ENCODE measurements around the gene CDO1. TPM values are rescaled to one million over a fixed set of nuclear protein-coding genes. Genes with fewer than 3 reads are reported as not detected.
A peak's percentile ranks its signal among the peaks of the same experiment; 100 is the strongest.

Gene CDO1
- polyA plus RNA-seq, 1 experiment: 2.0 TPM

- ChIA-PET CTCF (interaction anchor here (0.7 to 1.6 kb wide), 2 partner anchors 8 to 12 kb away, joined by 3 to 5 read pairs; no protein-coding TSS in a partner anchor), POLR2A (no interaction called here)
- Histone ChIP-seq H3K36me3 (ENCODE audit: control insufficient read depth, insufficient read depth, low read length) (no peaks in the 10 kb centered on the region), H3K4me3 (ENCODE audit: low read depth, low read length) (no peak overlapping the region), H3K27me3 (ENCODE audit: control insufficient read depth, insufficient read depth, low read length) (0 out of 2 replicates have a peak, but pooled peaks cover 2% of the 10 kb centered on the region)
- no peak for DNase-seq (ENCODE audit: low read depth)
- TF ChIP-seq, protein P1, sequence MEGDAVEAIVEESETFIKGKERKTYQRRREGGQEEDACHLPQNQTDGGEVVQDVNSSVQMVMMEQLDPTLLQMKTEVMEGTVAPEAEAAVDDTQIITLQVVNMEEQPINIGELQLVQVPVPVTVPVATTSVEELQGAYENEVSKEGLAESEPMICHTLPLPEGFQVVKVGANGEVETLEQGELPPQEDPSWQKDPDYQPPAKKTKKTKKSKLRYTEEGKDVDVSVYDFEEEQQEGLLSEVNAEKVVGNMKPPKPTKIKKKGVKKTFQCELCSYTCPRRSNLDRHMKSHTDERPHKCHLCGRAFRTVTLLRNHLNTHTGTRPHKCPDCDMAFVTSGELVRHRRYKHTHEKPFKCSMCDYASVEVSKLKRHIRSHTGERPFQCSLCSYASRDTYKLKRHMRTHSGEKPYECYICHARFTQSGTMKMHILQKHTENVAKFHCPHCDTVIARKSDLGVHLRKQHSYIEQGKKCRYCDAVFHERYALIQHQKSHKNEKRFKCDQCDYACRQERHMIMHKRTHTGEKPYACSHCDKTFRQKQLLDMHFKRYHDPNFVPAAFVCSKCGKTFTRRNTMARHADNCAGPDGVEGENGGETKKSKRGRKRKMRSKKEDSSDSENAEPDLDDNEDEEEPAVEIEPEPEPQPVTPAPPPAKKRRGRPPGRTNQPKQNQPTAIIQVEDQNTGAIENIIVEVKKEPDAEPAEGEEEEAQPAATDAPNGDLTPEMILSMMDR (IDR thresholded peaks at IDR 0.05; ENCODE audit: insufficient read depth, low read depth, low read length): peak; percentile 59
These were observed 46.0 kb downstream of the CDO1 start for GRCh38 chr5:115770466-115770865.

DNA sequence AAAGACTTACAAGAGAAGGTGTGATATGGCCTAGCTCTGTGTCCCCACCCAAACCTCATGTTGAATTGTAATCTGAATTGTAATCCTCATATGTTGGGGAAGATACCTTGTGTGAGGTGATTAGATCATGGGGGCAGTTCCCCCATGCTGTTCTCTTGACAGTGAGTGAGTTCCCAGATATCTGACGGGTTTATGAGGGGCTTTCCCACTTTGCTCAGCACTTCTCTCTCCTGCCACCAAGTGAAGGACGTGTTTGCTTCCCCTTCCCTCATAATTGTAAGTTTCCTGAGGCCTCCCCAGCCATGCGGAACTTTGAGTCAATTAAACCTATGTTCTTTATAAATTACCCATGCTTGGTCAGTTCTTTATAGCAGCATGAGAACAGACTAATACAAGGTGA, 49.0 kb downstream of the CDO1 start:
- CTCF ChIA-PET: interaction anchor here (1.4 kb wide), 1 partner anchor 11 kb away, joined by 3 read pairs; no protein-coding TSS in a partner anchor
- Histone ChIP-seq H3K4me3 (ENCODE audit: low read depth, low read length) (no peak overlapping the region), H3K27me3 (ENCODE audit: control insufficient read depth, insufficient read depth, low read length) (0 out of 2 replicates have a peak, but pooled peaks cover 2% of the 10 kb centered on the region), H3K36me3 (ENCODE audit: control insufficient read depth, insufficient read depth, low read length) (no peaks in the 10 kb centered on the region)
- POLR2A ChIA-PET: no interaction called here
- TF ChIP-seq, protein P1 (IDR thresholded peaks at IDR 0.05; ENCODE audit: insufficient read depth, low read depth, low read length): no peak
- DNase-seq (ENCODE audit: low read depth): no peak

- Histone ChIP-seq H3K4me3 (ENCODE audit: low read depth, low read length) (no peak overlapping the region), H3K27me3 (ENCODE audit: control insufficient read depth, insufficient read depth, low read length) (0 out of 2 replicates have a peak, but pooled peaks cover 2% of the 10 kb centered on the region), H3K36me3 (ENCODE audit: control insufficient read depth, insufficient read depth, low read length) (no peaks in the 10 kb centered on the region)
- ChIA-PET CTCF (interaction anchor here (1.5 kb wide), 1 partner anchor 132 kb away, joined by 5 read pairs; no protein-coding TSS in a partner anchor), POLR2A (no interaction called here)
- DNase-seq (ENCODE audit: low read depth): no peak
- TF ChIP-seq, protein P1 (IDR thresholded peaks at IDR 0.05; ENCODE audit: insufficient read depth, low read depth, low read length): no peak
These were observed 49.9 kb downstream of the CDO1 start for GRCh38 chr5:115766608-115767007.

- Histone ChIP-seq H3K4me3 (ENCODE audit: low read depth, low read length) (no peak overlapping the region), H3K36me3 (ENCODE audit: control insufficient read depth, insufficient read depth, low read length) (no peaks in the 10 kb centered on the region), H3K27me3 (ENCODE audit: control insufficient read depth, insufficient read depth, low read length) (peaks cover 1% of the 10 kb centered on the region; the same call in 1 of the 2 replicates)
- DNase-seq (ENCODE audit: low read depth): no peak
- ChIA-PET POLR2A (no interaction called here), CTCF (interaction anchor here (0.6 to 0.8 kb wide), 2 partner anchors 12 to 1269 kb away, joined by 3 read pairs; no protein-coding TSS in a partner anchor)
- TF ChIP-seq, protein P1 (IDR thresholded peaks at IDR 0.05; ENCODE audit: insufficient read depth, low read depth, low read length): no peak
These were observed 58.1 kb downstream of the CDO1 start for GRCh38 chr5:115758356-115758755.

GRCh38 chr5:115755675-115756074, 60.8 kb downstream of the CDO1 start:
- CTCF ChIA-PET: interaction anchor here (1.3 kb wide), 1 partner anchor 12 kb away, joined by 3 read pairs; no protein-coding TSS in a partner anchor

More at GRCh38 chr5:115755675-115756074, 60.8 kb downstream of the CDO1 start:
- TF ChIP-seq, protein P1 (IDR thresholded peaks at IDR 0.05; ENCODE audit: insufficient read depth, low read depth, low read length): no peak
- no peaks in the 10 kb centered on the region for H3K36me3 ChIP-seq (ENCODE audit: control insufficient read depth, insufficient read depth, low read length)
- peaks cover 1% of the 10 kb centered on the region for H3K27me3 ChIP-seq (ENCODE audit: control insufficient read depth, insufficient read depth, low read length)
- POLR2A ChIA-PET: no interaction called here
- no peak for DNase-seq (ENCODE audit: low read depth)
- no peak overlapping the region for H3K4me3 ChIP-seq (ENCODE audit: low read depth, low read length)

Small RNA genes lying within 50 kb of the gene (small RNA-seq; reads per million reads assigned to genes)
- not detected for gene RNU2-49P (ENCODE audit: insufficient read length, low read depth, low replicate concordance)

Other genes starting within 250 kb of the CDO1 start
- 1.2 and 1.4 TPM in 2 replicates for gene TICAM2, start 214.2 kb downstream of the CDO1 start, polyA plus RNA-seq (2011; rRNA removed)
- 58.1 and 80.8 TPM in 2 replicates for gene TMED7, start 190.6 kb downstream of the CDO1 start, polyA plus RNA-seq (2011; rRNA removed)
- gene ATG12, start 24.9 kb upstream of the CDO1 start, polyA plus RNA-seq (2011; rRNA removed): 34.6 and 71.1 TPM in 2 replicates
- 27.6 and 77.0 TPM in 2 replicates for gene AP3S1, start 25.3 kb upstream of the CDO1 start, polyA plus RNA-seq (2011; rRNA removed)
- 0.05 and 0.21 TPM in 2 replicates for gene LVRN, start 145.8 kb upstream of the CDO1 start, polyA plus RNA-seq (2011; rRNA removed)
- gene ARL14EPL, start 215.8 kb upstream of the CDO1 start, polyA plus RNA-seq (2011; rRNA removed): not detected in 2 replicates

All from BJ (cell line).